Duodenal mucosa (tissue), 2 donors: ENCODE measurements around the gene PARP1.
A peak's percentile ranks its signal among the peaks of the same experiment; 100 is the strongest.

Experiments used
- H3K27ac ChIP-seq: one replicate; pipeline ENCODE4 v1.7.0; 2013; ENCODE audit warnings: low read depth, low read length
- H3K27me3 ChIP-seq, 2 donors: one replicate each; pipeline ENCODE4 v1.7.0; 2013; ENCODE audit warnings: low read length in 2 of 2, control low read depth in 1 of 2; ENCODE audit not compliant: insufficient read depth in 2 of 2, control insufficient read depth in 1 of 2
- H3K36me3 ChIP-seq, 2 donors: one replicate each; pipeline ENCODE4 v1.7.0; 2013; ENCODE audit warnings: low read length in 2 of 2, control low read depth in 1 of 2; ENCODE audit not compliant: insufficient read depth in 2 of 2, control insufficient read depth in 1 of 2
- H3K4me1 ChIP-seq, 2 donors: one replicate each; pipeline ENCODE4 v1.7.0; 2013; ENCODE audit warnings: low read length in 2 of 2, control low read depth in 1 of 2; ENCODE audit not compliant: insufficient read depth in 2 of 2, control insufficient read depth in 1 of 2
- H3K4me3 ChIP-seq, 2 donors: one replicate each; pipeline ENCODE4 v1.7.0; 2013; ENCODE audit warnings: low read length in 2 of 2, low read depth in 1 of 2
- H3K9ac ChIP-seq, 2 donors: one replicate each; pipeline ENCODE4 v1.7.0; 2013; ENCODE audit warnings: low read length in 2 of 2, low read depth in 1 of 2
- H3K9me3 ChIP-seq, 2 donors: one replicate each; pipeline ENCODE4 v1.7.0; 2013; ENCODE audit warnings: low read length in 2 of 2, control low read depth in 1 of 2; ENCODE audit not compliant: control insufficient read depth in 1 of 2

PARP1 gene

DNA sequence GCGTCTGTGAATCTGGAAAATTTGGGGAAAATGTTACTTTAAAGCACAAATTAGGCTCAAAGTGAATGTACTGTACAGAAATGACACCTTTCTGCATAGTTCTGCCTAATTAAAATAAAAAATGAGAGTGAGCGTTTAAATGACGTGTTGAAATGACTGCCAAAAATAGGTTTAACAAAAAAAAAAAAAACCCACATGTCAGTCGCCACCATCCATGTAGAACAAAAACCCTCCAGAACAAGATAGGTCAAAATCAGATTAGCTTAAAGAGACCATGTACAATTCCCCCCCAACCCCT, 745 bp downstream of the PARP1 start:
- peak overlapping the region; percentile 14 to 67 for H3K9ac ChIP-seq
- H3K9me3 ChIP-seq, result no peaks in the 10 kb centered on the region
- H3K36me3 ChIP-seq, result peaks cover under 1 to 8% of the 10 kb centered on the region in 2 donors
- H3K27me3 ChIP-seq, result no peaks in the 10 kb centered on the region
- H3K27ac ChIP-seq, result no peak overlapping the region
- peak overlapping the region; percentile 64 to 77 for H3K4me3 ChIP-seq
- peaks cover 26 to 35% of the 10 kb centered on the region in 2 donors for H3K4me1 ChIP-seq

GRCh38 chr1:226406401-226406881, 1.5 kb downstream of the PARP1 start:
- peak overlapping the region; percentile 14 to 67 for H3K9ac ChIP-seq
- peaks cover 26 to 35% of the 10 kb centered on the region in 2 donors for H3K4me1 ChIP-seq
- no peaks in the 10 kb centered on the region for H3K27me3 ChIP-seq
- peaks cover 7 to 15% of the 10 kb centered on the region in 2 donors for H3K36me3 ChIP-seq
- H3K9me3 ChIP-seq, result no peaks in the 10 kb centered on the region
- peak overlapping the region; percentile 64 to 77 for H3K4me3 ChIP-seq
- H3K27ac ChIP-seq, result no peak overlapping the region

DNA sequence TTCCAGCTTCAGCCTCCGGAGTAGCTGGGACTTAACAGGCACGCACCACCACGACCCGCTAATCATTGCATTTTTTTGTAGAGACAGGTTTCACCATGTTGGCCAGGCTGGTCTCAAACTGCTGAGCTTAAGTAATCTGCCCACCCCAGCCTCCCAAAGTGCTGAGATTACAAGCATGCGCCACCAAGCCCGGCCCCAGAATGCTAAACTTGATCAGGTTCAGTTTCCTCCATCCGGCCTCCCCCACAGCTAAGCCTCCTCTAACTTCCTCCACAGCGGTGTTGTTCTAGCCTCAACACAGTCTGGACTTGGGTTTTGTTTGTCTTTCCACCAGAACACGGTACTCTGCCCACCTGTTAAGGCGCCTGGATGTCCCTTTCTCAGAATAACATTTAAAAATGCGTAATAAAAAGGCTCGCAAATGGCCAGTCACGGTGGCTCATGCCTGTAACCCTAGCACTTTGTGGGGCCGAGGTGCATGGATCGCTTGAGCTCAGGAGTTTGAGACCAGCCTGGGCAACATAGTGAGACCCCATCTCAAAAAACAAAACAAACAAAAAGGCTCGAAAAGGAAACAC, 2.4 kb downstream of the PARP1 start:
- Histone ChIP-seq H3K4me3 (peak overlapping the region; percentile 64 to 77), H3K36me3 (peaks cover 15 to 24% of the 10 kb centered on the region in 2 donors), H3K27ac (no peak overlapping the region)

GRCh38 chr1:226404904-226405222, 3.0 kb downstream of the PARP1 start:
- Histone ChIP-seq H3K36me3 (peaks cover 16 to 30% of the 10 kb centered on the region in 2 donors), H3K9me3 (no peaks in the 10 kb centered on the region), H3K4me1 (peaks cover 26 to 35% of the 10 kb centered on the region in 2 donors), H3K27ac (no peak overlapping the region), H3K9ac (peak overlapping the region in 1 of 2 donors; percentile 5), H3K27me3 (no peaks in the 10 kb centered on the region), H3K4me3 (peak overlapping the region in 1 of 2 donors; percentile 19)

More for the DNA sequence above, 2.4 kb downstream of the PARP1 start:
- Histone ChIP-seq H3K9ac (peak overlapping the region in 1 of 2 donors; percentile 5), H3K4me1 (peaks cover 26 to 35% of the 10 kb centered on the region in 2 donors), H3K27me3 (no peaks in the 10 kb centered on the region), H3K9me3 (no peaks in the 10 kb centered on the region)

- H3K27ac ChIP-seq, result no peak overlapping the region
- H3K4me1 ChIP-seq, result peaks cover 26 to 35% of the 10 kb centered on the region in 2 donors
- H3K9me3 ChIP-seq, result no peaks in the 10 kb centered on the region
- peaks cover 21 to 36% of the 10 kb centered on the region in 2 donors for H3K36me3 ChIP-seq
- peak overlapping the region in 1 of 2 donors; percentile 5 for H3K9ac ChIP-seq
- no peaks in the 10 kb centered on the region for H3K27me3 ChIP-seq
- peak overlapping the region; percentile 19 to 24 for H3K4me3 ChIP-seq
Observed at GRCh38 chr1:226404063-226404903, 3.6 kb downstream of the PARP1 start.

- Histone ChIP-seq H3K4me3 (no peak overlapping the region), H3K4me1 (peaks cover 26 to 35% of the 10 kb centered on the region in 2 donors), H3K27ac (no peak overlapping the region)
Observed at GRCh38 chr1:226403201-226404034, 4.5 kb downstream of the PARP1 start.

GRCh38 chr1:226402739-226403165, 5.1 kb downstream of the PARP1 start:
- peaks cover 26 to 35% of the 10 kb centered on the region in 2 donors for H3K4me1 ChIP-seq

More at GRCh38 chr1:226403201-226404034, 4.5 kb downstream of the PARP1 start:
- Histone ChIP-seq H3K9ac (no peak overlapping the region), H3K27me3 (no peaks in the 10 kb centered on the region), H3K36me3 (peaks cover 22 to 44% of the 10 kb centered on the region in 2 donors), H3K9me3 (no peaks in the 10 kb centered on the region)

GRCh38 chr1:226401355-226402303, 6.3 kb downstream of the PARP1 start:
- Histone ChIP-seq H3K27ac (no peak overlapping the region), H3K27me3 (no peaks in the 10 kb centered on the region), H3K4me3 (no peak overlapping the region), H3K9ac (no peak overlapping the region), H3K4me1 (peaks cover 24 to 30% of the 10 kb centered on the region in 2 donors), H3K36me3 (peaks cover 26 to 57% of the 10 kb centered on the region in 2 donors), H3K9me3 (no peaks in the 10 kb centered on the region)

More at GRCh38 chr1:226402739-226403165, 5.1 kb downstream of the PARP1 start:
- no peaks in the 10 kb centered on the region for H3K9me3 ChIP-seq
- H3K36me3 ChIP-seq, result peaks cover 22 to 47% of the 10 kb centered on the region in 2 donors
- no peak overlapping the region for H3K9ac ChIP-seq
- no peaks in the 10 kb centered on the region for H3K27me3 ChIP-seq
- no peak overlapping the region for H3K4me3 ChIP-seq
- no peak overlapping the region for H3K27ac ChIP-seq
